K562 (cell line): Measurements from ENCODE around the gene BPIFB2.

ENCODE experiments used
- BRF1 ChIP-seq: IDR thresholded peaks from 3 replicates; pipeline ENCODE4 v1.6.1; 2011; ENCODE audit warnings: borderline replicate concordance, mild to moderate bottlenecking; ENCODE audit not compliant: insufficient read length; ENCODE audit errors: extremely low read depth
- ESRRA ChIP-seq: fragments of 450-650 bp; IDR thresholded peaks from 2 replicates; pipeline ENCODE4 v1.6.1; 2014; ENCODE audit warnings: low read depth, mild to moderate bottlenecking, moderate library complexity, borderline replicate concordance
- ETV5 ChIP-seq: sonication (generic); formaldehyde crosslinking; IDR thresholded peaks from 2 replicates; pipeline ENCODE4 v1.4.0; 2020; ENCODE audit warnings: low read depth, mild to moderate bottlenecking, missing genetic modification reagents
- NR1H2 ChIP-seq: sonication (generic); formaldehyde crosslinking; IDR thresholded peaks from 2 replicates; pipeline ENCODE4 v1.4.0; 2020; ENCODE audit warnings: mild to moderate bottlenecking, missing genetic modification reagents
- RAD21 ChIP-seq, 2 experiments: fragments of 250-450 bp in 1 of 2; fragments of 450-650 bp in 1 of 2; sonication (Bioruptor Pico) in 1 of 2; formaldehyde crosslinking in 1 of 2; IDR thresholded peaks in 1 of 2; conservative IDR thresholded peaks in 1 of 2; 2 replicates each; pipeline versions ENCODE4 v1.4.0 to v1.8.0; 2020 to 2022; ENCODE audit warnings: mild to moderate bottlenecking in 2 of 2, moderate library complexity in 1 of 2
- RBM14 ChIP-seq: fragments of 200-400 bp; formaldehyde crosslinking; IDR thresholded peaks from 2 replicates; pipeline ENCODE4 v1.6.1; 2018; ENCODE audit warnings: low read depth, mild to moderate bottlenecking, low read length, moderate library complexity, borderline replicate concordance; ENCODE audit not compliant: insufficient read depth
- RBM39 ChIP-seq: fragments of 200-400 bp; formaldehyde crosslinking; optimal IDR thresholded peaks from 2 replicates; pipeline ENCODE3; 2018; ENCODE audit warnings: low read depth, low read length
- RFX7 ChIP-seq: fragments of 250-450 bp; sonication (Bioruptor Pico); IDR thresholded peaks from 2 replicates; pipeline ENCODE4 v1.5.1; 2021; ENCODE audit warnings: mild to moderate bottlenecking
- TCF7 ChIP-seq: sonication (generic); IDR thresholded peaks from 2 replicates; pipeline ENCODE4 v1.6.1; 2016; ENCODE audit warnings: antibody characterized with exemption, borderline replicate concordance
- ZC3H4 ChIP-seq: sonication (generic); formaldehyde crosslinking; IDR thresholded peaks from 2 replicates; pipeline ENCODE4 v1.9.0; 2021; ENCODE audit warnings: missing genetic modification reagents, borderline replicate concordance
- ZNF232 ChIP-seq: sonication (generic); formaldehyde crosslinking; IDR thresholded peaks from 2 replicates; pipeline ENCODE4 v1.8.0; 2022; ENCODE audit warnings: mild to moderate bottlenecking, missing genetic modification reagents
- ZNF699 ChIP-seq: fragments of 250-450 bp; sonication (Bioruptor Pico); IDR thresholded peaks from 2 replicates; pipeline ENCODE4 v1.8.0; 2021; ENCODE audit warnings: mild to moderate bottlenecking, moderate library complexity; ENCODE audit not compliant: insufficient replicate concordance
- TF ChIP-seq, protein P1 (sequence below), 3 experiments: IDR thresholded peaks in 2 of 3; conservative IDR thresholded peaks in 1 of 3; 2 replicates each; pipeline ENCODE4 v1.5.1; 2011 to 2012; ENCODE audit warnings: low read length in 3 of 3, mild to moderate bottlenecking in 3 of 3, control low read depth in 2 of 3, improper control_type of control experiment in 1 of 3, inconsistent platforms in 1 of 3, low read depth in 1 of 3, mixed read lengths in 1 of 3, moderate library complexity in 1 of 3; ENCODE audit not compliant: insufficient read depth in 2 of 3
- TF ChIP-seq, protein P2 (sequence below): fragments of 200-600 bp; sonication (generic); IDR thresholded peaks from one replicate; pipeline ENCODE4 v1.6.1; 2012; ENCODE audit warnings: mild to moderate bottlenecking, low read depth, low read length, inconsistent platforms

DNA sequence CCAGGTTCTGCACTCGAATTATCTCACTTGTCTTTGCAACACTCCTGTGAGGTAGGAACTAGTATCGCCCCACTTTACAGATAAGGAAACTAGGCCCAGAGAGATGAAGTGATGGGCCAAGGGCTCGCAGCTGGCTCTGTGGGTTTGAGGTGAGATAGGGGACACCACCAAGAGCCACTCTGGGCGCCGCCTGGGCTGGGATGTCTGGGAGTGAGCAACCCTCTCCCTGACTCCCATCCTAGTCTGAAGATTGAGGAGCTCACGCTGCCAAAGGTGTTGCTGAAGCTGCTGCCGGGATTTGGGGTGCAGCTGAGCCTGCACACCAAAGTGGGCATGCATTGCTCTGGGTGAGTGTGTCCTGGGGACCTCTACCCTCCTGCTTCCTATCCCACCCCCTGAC, 51.6 kb downstream of the BPIFB2 start:
- TF ChIP-seq ZC3H4 (CRISPR knock-in tag) (no peak), RBM39 (no peak), RBM14 (no peak), BRF1 (no peak), ZNF699 (CRISPR knock-in tag) (no peak), ETV5 (no peak), RFX7 (no peak), NR1H2 (CRISPR knock-in tag) (no peak), RAD21 (CRISPR knock-in tag; conservative IDR thresholded peaks at IDR 0.05 in 1 of 2, IDR thresholded peaks at IDR 0.05 in 1 of 2) (no peak), TCF7 (no peak), ZNF232 (CRISPR knock-in tag) (no peak), ESRRA (no peak)
- TF ChIP-seq, protein P1, sequence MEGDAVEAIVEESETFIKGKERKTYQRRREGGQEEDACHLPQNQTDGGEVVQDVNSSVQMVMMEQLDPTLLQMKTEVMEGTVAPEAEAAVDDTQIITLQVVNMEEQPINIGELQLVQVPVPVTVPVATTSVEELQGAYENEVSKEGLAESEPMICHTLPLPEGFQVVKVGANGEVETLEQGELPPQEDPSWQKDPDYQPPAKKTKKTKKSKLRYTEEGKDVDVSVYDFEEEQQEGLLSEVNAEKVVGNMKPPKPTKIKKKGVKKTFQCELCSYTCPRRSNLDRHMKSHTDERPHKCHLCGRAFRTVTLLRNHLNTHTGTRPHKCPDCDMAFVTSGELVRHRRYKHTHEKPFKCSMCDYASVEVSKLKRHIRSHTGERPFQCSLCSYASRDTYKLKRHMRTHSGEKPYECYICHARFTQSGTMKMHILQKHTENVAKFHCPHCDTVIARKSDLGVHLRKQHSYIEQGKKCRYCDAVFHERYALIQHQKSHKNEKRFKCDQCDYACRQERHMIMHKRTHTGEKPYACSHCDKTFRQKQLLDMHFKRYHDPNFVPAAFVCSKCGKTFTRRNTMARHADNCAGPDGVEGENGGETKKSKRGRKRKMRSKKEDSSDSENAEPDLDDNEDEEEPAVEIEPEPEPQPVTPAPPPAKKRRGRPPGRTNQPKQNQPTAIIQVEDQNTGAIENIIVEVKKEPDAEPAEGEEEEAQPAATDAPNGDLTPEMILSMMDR (IDR thresholded peaks at IDR 0.05 in 2 of 3, conservative IDR thresholded peaks at IDR 0.05 in 1 of 3; ENCODE audit: insufficient read depth in 2 of 3, low read depth in 1 of 3, low read length in 3 of 3), result no peak
- TF ChIP-seq, protein P2, sequence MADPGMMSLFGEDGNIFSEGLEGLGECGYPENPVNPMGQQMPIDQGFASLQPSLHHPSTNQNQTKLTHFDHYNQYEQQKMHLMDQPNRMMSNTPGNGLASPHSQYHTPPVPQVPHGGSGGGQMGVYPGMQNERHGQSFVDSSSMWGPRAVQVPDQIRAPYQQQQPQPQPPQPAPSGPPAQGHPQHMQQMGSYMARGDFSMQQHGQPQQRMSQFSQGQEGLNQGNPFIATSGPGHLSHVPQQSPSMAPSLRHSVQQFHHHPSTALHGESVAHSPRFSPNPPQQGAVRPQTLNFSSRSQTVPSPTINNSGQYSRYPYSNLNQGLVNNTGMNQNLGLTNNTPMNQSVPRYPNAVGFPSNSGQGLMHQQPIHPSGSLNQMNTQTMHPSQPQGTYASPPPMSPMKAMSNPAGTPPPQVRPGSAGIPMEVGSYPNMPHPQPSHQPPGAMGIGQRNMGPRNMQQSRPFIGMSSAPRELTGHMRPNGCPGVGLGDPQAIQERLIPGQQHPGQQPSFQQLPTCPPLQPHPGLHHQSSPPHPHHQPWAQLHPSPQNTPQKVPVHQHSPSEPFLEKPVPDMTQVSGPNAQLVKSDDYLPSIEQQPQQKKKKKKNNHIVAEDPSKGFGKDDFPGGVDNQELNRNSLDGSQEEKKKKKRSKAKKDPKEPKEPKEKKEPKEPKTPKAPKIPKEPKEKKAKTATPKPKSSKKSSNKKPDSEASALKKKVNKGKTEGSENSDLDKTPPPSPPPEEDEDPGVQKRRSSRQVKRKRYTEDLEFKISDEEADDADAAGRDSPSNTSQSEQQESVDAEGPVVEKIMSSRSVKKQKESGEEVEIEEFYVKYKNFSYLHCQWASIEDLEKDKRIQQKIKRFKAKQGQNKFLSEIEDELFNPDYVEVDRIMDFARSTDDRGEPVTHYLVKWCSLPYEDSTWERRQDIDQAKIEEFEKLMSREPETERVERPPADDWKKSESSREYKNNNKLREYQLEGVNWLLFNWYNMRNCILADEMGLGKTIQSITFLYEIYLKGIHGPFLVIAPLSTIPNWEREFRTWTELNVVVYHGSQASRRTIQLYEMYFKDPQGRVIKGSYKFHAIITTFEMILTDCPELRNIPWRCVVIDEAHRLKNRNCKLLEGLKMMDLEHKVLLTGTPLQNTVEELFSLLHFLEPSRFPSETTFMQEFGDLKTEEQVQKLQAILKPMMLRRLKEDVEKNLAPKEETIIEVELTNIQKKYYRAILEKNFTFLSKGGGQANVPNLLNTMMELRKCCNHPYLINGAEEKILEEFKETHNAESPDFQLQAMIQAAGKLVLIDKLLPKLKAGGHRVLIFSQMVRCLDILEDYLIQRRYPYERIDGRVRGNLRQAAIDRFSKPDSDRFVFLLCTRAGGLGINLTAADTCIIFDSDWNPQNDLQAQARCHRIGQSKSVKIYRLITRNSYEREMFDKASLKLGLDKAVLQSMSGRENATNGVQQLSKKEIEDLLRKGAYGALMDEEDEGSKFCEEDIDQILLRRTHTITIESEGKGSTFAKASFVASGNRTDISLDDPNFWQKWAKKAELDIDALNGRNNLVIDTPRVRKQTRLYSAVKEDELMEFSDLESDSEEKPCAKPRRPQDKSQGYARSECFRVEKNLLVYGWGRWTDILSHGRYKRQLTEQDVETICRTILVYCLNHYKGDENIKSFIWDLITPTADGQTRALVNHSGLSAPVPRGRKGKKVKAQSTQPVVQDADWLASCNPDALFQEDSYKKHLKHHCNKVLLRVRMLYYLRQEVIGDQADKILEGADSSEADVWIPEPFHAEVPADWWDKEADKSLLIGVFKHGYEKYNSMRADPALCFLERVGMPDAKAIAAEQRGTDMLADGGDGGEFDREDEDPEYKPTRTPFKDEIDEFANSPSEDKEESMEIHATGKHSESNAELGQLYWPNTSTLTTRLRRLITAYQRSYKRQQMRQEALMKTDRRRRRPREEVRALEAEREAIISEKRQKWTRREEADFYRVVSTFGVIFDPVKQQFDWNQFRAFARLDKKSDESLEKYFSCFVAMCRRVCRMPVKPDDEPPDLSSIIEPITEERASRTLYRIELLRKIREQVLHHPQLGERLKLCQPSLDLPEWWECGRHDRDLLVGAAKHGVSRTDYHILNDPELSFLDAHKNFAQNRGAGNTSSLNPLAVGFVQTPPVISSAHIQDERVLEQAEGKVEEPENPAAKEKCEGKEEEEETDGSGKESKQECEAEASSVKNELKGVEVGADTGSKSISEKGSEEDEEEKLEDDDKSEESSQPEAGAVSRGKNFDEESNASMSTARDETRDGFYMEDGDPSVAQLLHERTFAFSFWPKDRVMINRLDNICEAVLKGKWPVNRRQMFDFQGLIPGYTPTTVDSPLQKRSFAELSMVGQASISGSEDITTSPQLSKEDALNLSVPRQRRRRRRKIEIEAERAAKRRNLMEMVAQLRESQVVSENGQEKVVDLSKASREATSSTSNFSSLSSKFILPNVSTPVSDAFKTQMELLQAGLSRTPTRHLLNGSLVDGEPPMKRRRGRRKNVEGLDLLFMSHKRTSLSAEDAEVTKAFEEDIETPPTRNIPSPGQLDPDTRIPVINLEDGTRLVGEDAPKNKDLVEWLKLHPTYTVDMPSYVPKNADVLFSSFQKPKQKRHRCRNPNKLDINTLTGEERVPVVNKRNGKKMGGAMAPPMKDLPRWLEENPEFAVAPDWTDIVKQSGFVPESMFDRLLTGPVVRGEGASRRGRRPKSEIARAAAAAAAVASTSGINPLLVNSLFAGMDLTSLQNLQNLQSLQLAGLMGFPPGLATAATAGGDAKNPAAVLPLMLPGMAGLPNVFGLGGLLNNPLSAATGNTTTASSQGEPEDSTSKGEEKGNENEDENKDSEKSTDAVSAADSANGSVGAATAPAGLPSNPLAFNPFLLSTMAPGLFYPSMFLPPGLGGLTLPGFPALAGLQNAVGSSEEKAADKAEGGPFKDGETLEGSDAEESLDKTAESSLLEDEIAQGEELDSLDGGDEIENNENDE, result no peak
